Measurements from ENCODE around the gene IQCF5.
"Not testable (repeated sequence)": the region's sequence is repeated elsewhere in the genome, so short reads cannot be mapped to it uniquely, and the experiment has no call there.

Gene IQCF5

DNA sequence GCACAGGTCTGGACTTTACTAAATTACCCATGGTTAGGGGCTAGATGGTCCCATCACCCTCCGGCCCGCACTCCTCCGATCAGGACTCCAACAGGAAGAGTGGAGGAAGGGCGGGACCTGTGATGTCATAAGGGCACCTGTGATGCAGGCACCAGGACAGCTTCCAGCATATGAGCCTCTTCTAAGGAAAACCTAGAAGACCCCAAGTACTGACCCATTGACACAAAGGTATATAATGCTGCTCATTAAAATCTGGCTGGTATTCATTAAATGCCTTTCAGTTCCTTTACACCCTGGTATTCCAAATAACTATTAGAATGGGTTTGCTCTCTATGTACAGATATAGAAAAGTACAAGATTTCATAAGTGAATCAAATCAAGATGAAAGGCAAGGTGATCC, at the start of gene IQCF5:
IQCF5 (minus strand) TSS at position 101 of the 400 bp plus-strand sequence; CDS start at position 31, 70 bp downstream.
- no peak for DNase-seq

DNA sequence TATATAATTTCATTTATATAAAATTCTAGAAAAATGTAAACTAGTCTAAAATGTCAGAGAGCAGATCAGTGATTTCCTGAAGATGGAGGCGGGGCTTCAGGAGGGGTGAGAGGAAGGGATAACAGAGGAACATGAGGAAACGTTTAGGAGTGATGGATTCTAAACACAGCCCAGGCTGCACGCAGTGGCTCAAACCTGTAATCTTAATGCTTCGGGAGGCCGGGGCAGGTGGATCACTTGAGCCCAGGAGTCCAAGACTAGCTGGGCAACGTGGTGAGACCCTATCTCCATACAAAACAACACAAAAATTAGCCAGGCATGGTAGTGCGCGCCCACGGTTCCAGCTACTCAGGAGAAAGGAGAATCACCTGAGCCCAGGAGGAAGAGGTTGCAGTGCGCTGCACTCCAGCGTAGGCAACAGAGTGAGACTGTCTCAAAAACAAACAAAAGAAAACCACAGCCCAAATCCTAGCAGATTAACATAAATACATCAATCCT, 45.7 kb upstream of the IQCF5 start:
- DNase-seq: no peak

DNA sequence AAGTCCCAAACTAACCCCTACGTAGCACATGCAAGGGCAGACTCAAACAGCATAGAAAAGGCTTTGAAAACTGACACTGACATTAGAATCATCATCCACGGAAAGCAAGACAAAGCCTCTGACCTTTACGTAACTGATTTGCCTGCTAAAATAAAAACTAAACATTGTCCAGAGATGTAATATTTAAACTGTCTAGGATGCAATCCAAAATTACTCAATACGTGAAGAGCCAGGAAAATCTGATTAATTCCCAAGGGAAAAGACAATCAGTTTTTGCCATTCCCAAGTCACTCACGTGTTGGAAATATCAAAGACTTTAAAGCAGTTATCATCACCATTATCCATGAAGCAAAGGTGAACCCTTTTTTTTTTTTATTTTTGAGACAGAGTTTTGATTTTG, 41.0 kb upstream of the IQCF5 start:
- DNase-seq: no peak

DNA sequence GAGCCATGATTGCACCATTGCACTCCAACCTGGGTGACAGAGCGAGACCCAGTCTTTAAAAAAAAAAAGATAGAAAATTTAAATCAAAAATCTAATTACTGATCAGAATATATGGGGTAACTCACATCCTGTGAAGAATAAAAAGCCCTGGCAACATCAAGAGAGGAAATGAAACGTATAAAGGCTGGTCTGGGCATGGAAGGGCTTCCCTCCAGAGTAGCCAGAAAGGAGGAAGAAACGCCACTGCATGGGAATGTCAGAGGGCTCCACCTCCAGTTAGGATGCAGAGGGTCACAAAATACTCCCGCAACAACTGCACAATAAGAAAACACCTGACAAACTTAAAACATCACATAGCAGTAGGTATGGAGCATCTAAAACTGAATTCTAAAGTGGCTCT, 32.6 kb upstream of the IQCF5 start:
- DNase-seq: no peak

DNA sequence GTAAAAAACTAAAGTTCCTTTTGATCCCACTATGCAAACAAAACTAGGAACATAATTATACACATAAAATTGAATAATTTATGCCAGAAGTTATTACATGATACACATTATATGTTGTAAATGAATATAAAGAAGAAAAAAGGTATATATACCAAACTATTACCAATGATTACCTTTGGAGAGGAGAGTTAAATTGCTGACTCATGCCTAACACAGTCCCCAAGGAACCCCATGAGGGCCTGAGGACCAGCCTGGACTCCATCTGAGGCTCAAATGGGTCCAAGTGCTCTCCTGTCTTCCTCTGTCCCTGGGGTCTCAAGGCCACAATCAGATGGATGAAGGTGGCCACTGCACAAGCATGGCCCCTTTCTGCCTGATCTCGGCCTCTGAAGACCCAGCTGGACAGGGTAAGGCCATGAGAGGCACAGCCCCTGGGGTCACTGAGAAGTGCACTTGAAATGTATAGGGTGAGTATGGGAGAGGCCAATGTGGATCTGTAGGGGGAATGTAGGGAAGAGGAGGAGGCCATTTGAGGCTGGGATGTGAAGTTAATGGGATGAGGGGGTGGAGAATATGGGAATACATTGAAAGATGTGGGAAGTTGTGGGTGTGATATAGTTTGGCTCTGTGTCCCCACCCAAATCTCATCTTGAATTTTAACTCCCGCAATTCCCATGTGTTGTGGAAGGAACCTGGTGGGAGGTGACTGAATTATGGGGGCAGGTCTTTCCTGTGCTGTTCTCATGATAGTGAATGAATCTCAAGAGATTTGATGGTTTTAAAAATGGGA, 28.8 kb upstream of the IQCF5 start:
- DNase-seq: no peak

DNA sequence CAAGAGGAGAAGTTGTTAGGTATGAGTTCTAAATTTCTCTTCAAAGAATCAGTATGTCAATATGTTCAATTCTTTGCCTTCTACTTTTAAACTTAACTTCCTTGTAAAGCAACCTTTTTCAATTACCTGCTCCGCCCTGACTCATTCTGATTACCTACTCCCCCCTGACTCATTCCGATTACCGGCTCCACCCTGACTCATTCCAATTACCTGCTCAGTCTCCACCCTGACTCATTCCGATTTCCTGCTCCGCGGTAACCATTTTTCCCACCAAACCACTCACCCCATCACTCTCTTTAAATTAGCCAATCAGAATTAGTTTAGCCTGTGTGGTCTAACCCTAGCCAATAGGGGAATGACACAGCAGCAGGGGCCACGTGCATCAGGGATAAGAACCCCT, 27.0 kb upstream of the IQCF5 start:
- not testable (repeated sequence) for DNase-seq

DNA sequence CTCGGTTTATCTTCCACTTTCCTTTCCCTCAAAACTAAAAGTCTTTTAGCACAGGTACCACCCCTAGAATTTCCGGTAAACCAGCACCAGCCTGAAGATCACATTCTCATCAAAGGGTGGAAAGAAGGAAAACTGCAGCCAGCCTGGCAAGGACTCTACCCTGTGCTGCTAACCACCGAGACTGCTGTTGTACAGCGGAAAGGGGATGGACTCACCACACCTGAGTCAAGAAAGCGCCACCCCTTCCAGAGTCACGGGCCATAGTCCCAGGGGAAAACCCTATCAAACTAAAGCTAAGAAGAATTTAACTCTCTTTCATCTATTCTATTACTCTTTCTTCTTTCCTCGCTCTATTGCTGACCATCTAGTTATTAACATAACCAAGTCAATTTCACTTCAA, 24.6 kb upstream of the IQCF5 start:
- DNase-seq: not testable (repeated sequence)

DNA sequence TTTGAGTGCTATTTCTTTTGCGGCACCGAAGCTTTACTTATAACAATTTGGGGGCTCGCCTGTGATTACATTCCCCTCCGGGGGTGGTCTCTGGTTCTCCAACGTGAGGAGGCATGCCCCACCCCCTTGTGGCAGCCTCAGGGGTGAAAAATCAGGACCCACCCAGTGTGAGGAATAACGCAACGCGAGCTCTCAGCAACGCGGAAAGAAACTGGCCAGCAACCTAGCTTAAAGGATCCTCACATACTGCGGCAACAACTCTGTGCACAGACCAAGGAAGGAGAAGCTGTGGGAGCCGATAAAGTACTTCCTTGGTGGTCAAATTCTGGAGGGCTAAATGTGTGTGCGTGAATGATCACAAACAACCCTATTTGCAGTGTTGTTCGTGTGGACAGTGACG, 22.0 kb upstream of the IQCF5 start:
- DNase-seq: no peak

DNA sequence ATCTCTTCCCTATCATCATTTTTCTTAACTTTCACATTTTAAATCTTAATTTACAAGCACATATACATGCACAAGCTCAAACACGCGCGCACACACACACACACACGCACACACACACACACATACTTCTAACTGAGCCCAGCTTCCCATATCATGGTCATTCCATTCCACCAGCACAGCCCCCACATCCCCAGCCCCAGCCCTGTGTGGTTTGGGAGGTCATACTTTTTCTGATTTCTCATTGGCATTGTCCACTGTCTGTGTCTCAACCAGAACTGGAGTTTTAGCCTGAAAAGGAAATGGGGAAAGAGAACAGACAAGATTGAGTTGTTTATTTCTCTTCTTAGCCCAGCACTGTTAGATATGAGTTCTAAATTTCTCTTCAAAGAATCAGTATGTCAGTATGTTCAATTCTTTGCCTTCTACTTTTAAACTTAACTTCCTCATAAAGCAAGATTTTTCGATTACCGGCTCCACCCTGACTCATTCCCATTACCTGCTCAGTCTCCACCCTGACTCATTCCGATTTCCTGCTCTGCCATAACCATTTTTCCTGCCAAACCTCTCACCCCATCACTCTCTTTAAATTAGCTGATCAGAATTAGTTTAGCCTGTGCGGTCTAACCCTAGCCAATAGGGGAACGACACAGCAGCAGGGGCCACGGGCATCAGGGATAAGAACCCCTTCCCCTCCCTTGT, 21.4 kb upstream of the IQCF5 start:
- no peak for DNase-seq

DNA sequence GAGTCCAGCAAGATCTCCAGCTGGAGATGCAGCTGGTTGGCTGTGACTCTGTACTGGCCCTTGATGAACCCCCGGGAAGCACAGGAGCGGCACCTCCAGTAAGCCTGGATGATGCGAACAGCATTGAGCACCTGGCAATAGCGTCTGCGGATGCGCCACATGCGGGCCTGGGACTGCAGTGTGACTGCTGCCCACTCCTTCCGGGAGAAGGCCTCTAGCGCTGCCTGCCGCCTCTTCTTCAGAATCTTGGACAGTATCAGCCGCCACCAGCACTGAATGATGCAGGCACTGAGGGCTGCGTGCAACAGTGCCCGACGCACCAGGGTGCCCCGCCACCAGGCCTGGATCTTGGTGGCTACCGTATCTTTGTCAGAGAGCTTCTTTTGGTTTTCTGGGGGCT, 19.5 kb upstream of the IQCF5 start:
- no peak for DNase-seq

DNA sequence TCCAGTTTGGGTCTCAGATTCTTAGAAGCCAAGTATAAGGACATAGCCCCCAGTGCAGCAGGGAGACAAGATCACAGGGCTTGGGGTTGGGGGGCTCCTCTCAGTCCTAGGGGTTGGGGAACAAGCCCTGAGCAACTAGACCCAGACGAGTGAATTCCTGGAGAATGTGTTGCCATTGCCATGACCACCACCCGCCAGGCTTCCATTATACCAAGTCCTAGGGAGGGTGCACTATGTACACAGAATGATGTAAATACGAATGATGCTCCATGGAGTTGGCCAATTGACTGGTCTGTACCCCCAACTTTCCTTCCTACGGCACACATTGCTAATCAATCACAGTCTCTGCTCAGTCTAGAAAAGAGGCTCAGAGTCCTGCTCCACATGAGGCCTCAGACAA, 19.0 kb upstream of the IQCF5 start:
- no peak for DNase-seq

DNA sequence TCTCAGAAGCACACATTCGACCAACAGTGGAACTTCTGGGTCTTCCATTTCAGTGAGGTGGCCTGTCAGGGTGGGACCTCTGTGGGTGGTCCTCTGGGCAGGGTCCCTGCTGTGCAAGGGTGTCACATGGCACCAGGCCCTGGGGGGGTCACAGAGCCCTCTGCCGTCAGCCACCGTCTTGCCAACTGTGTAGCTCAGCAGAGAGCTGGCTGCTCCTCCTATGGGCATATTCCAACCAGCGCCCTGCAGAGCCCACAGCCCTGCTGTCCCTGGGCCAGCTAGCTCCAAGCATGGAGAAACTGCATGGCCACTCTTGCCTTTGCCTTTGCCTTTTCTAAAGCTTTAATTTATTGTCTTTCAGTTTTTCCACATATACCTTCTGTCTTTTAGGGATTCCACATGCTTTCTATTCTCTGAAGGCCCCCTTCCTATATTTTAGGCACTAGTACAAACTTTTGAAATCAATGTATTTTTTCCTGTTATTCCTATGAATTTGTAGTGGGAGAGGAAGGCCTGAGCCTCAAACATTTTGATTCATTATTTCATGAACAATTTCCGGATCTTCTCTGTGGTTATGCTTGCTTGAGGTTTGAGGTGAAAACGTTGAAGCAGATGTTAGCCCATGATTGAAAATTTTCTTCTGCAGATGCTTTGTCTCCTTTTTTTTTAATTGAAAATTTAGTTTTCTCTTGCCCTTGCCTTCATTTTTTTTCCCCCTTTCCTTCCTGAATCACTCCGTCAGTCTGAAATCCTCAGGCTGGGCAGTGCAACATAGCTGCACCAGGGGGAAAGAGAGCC, 16.0 kb upstream of the IQCF5 start:
- no peak for DNase-seq

DNA sequence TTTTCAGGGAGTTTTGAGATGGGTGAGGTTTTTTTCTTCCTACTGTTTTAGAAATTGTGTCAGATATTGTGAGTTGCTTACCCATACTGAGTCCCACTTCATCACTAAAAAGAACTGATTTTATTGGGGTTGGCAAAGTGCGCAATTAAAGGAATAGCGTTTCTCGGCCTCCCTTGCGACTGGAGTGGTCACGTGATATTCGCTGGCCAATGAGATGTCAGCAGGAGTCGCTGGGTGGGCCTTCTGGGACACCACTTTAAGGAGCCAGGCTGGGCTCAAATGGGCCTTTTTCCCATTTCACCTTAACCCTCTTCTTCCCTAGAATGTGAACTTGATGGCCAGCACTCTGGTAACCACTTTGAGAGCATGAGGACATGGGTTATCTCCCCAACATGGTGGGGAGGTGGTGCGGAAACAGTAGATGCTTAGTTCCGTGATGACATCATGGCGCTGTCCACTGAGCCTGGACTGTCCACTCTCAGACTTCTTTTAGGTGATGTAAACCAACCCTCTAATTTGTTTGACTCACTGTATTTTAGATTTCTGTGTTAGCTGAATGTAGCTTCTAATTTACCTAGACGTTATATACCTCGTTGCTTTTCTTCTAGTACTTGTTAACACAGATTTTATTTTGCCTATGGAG, 13.2 kb upstream of the IQCF5 start:
- no peak for DNase-seq

DNA sequence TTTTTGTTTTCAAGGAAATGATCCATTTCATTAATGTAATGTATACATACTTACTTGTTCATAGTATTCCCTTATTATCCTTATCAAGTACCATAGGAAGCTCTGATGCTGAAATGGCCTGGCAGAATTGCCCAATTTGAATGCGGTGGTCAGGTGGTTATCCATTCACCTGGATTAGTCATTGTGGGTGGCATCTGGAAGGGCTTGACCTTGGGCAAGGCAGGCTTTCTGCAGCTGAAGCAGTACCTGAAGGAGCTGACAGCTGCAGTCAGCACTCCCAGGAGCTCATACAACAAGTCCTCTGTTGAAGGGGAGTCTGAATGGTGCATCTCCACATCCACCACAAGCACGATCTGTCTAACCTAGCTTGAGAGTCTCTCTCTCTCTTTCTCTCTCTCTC, 12.2 kb upstream of the IQCF5 start:
- DNase-seq: no peak

DNA sequence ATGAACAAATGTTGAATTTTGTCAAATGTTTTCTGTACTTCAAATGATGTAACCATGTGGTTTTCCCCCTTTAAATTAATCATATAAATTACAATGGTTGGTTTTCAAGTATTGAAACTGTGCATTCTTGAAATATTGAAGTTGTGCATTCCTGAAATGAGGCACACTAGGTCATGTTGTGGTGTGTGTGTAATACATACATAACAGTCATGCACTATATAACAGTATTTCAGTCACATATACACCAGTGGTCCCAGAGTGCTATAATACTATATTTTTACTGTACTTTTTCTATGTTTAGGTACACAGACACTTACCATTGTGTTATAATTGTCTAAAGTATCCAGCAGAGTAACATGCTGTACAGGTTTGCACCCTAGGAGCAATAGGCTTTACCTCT, 11.0 kb upstream of the IQCF5 start:
- DNase-seq: no peak

DNA sequence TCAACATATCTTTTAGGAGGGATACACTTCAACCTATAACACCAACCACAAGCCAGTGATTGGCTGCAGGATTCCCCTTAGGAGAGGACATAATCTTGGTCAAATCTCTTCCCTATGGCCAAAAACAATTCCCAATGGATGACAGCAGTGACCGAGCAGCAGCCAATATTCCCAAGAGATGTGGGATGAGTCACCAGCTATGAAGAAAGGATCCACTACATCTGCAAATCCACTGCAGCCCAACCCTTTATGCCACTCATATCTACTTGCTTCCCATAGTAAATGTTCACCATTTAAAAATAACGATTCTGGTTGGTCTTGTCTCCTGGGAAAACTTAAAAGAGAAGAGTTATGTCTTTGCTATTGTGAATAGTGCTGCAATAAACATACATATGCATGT, 4.5 kb upstream of the IQCF5 start:
- DNase-seq: no peak

DNA sequence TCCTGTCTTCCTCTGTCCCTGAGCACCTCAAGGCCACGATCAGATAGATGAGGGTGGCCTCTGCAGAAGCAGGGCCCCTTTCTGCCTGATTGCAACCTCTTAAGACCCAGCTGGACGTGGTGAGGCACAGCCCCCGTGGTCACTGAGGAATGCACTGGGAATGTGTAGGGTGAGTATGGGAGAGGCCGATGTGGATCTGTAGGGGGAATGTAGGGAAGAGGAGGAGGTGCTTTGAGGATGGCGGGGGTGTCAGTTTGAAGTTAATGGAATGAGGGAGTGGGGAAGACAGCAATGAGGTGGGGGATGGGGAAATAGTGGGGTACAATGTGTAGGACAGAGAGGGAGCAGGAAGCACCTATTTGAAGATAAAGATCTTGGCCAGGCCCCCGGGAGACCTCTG, 785 bp upstream of the IQCF5 start:
- no peak for DNase-seq

DNA sequence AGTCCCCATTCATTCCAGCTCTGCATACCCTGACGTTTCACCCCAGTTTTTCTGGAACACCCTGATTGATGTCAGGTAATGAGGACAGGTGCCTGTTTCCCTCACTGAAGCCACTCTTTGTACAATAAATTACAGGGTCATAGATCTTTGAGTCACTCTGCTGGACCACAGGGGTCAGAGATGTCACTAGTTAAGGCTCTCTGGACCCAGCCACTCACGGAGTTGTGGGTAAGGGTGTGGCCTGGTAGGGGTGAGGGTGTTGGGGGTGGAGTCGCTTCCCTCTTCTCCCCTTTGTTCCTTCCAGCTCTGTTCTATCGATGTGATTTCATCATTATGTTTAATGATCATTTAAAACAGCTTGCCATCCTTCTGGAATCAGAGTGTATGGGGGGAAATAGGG, 512 bp downstream of the IQCF5 start:
- no peak for DNase-seq

DNA sequence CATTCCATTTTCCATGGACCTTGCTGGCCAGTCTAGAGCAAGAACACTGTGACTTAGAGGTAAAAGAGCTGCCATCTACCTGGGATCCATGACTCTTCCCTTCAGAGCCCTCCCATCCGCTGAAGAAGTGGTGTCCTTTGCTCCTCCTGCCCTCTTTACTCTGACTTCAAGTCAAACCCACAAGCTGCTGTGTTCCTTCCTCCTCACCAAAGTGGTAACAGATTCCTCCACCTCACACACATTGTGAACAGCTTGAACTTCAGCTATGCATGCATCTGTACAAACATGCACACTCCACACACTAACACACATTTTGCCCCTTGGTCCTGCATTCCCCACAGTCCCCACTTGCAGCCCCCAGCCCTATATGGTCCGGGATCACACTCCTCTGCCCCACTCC, 990 bp downstream of the IQCF5 start:
- no peak for DNase-seq

DNA sequence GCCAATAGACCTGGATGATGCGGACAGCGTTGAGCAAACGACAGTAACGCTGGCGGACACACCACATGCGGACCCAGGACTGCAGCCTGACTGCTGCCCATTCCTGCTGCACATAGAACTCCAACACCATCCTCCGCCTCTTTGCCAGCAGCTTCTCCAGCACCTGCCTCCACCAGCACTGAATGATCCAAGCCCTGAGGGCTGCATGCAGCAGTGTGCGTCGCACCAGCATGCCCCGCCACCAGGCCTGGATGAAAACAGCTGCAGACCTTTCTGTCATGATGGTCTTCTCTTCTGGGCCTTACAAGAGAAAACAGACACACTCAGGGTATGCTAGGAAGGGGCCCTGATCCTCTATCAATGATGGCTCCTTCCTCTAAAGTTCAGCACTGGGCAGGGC, 1.5 kb downstream of the IQCF5 start:
- no peak for DNase-seq

DNA sequence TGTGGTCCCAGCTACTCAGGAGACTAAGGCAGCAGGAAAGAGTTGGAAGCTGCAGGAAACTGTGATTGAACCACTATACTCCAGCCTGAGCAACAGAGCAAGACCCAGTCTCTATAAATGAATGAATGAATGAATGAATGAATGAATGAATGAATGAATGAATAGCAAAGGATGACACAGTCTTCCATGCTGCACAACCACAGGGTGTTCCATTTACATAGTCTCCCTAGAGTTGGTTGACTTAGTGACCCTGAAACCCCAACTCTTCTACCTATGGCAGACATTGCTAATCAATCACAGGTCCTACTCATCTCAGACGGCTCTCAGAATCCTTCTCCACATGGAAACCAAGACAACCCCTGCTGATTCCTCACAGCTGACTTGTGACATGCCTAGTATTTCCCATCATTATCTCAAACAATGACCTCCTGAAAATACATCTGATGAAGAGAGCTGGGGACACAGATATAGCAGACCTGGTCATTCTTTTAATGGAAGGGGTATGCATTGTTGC, 2.1 kb downstream of the IQCF5 start:
- DNase-seq: no peak

DNA sequence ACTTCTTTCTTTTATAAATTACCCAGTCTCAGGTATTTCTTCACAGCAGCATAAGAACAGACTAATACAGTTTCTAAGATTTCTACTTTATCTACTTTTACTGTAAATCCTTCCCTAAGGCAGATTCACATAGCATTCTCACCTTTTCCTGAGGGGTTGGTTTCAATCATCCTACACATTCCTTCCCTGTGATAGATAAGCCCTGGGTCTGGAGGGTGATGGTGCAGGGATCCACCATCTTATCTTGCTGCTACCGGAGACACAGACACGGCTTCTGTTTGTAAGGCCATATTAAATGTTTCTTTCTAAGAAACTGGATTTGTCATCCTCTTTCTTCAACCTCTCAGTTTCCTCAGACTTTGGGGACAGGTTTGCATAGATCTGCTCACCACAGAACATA, 6.1 kb downstream of the IQCF5 start:
- no peak for DNase-seq

DNA sequence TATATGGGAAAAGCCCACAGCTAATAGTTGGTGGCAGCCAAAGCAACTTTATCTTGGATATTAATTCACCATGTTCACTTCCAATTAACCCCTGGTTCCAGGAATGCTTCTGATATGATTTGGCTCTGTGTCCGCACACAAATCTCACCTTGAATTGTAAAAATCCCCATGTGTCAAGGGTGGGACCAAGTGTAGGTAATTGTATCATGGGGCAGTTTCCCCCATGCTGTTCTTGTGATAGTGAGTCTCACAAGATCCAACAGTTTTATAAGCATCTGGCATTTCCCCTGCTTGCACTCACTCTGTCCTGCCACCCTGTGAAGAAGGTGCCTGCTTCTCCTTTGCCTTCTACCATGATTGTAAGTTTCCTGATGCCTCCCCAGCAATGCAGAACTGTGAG, 6.5 kb downstream of the IQCF5 start:
- DNase-seq: not testable (repeated sequence)

Measured in right forelimb (tissue), 1 donor.